AG04450 (cell line): ENCODE results near the gene IL1B. TPM values are rescaled to one million over a fixed set of nuclear protein-coding genes. Genes with fewer than 3 reads are reported as not detected.
"Not testable (repeated sequence)": the region's sequence is repeated elsewhere in the genome, so short reads cannot be mapped to it uniquely, and the experiment has no call there.

ENCODE experiments used
- CTCF ChIA-PET: fragments of 300-600, 350-600 bp; formaldehyde crosslinking; extraction: SDS; loops from one replicate; lab custom pipeline; 2022; ENCODE audit warnings: antibody characterized with exemption, inconsistent platforms; lab: Charles Lee
- POLR2A ChIA-PET: fragments of 350-600 bp; formaldehyde crosslinking; extraction: SDS; loops from one replicate; lab custom pipeline; 2021; ENCODE audit warnings: antibody characterized with exemption, inconsistent platforms; lab: Yijun Ruan, JAX
- DNase-seq: peaks from one replicate; pipeline ENCODE4 v3.0.0-alpha.2; 2011; ENCODE audit warnings: low read depth, low spot score
- H3K27ac ChIP-seq: one replicate; pipeline ENCODE4 v1.5.1; 2012; ENCODE audit warnings: low read depth, low read length, control low read depth
- H3K27me3 ChIP-seq: one replicate; pipeline ENCODE4 v1.6.0; 2012; ENCODE audit warnings: low read length; ENCODE audit not compliant: control insufficient read depth, insufficient read depth
- H3K4me3 ChIP-seq: 2 replicates; pipeline ENCODE4 v1.5.1; 2011; ENCODE audit warnings: mild to moderate bottlenecking, low read depth, low read length, control low read depth
- H3K9me3 ChIP-seq: 2 replicates; pipeline ENCODE4 v1.5.1; 2012; ENCODE audit warnings: low read length; ENCODE audit not compliant: control insufficient read depth, insufficient read depth
- CTCF ChIP-seq: IDR thresholded peaks from 2 replicates; pipeline ENCODE4 v1.5.1; 2011; ENCODE audit warnings: low read depth, low read length, control low read depth, inconsistent platforms
- polyA plus RNA-seq: library from polyadenylated mRNA; depleted of rRNA; stranded (reverse); fragments of >200 nt; gene quantifications from 2 replicates; pipeline ENCODE4 v1.2.3, GENCODE V29; 2011

IL1B gene
- polyA plus RNA-seq, 1 experiment, result 2.3 TPM

- TF ChIP-seq CTCF, result no peak
- Histone ChIP-seq H3K4me3 (no peak overlapping the region), H3K27me3 (no peaks in the 10 kb centered on the region), H3K9me3 (no peaks in the 10 kb centered on the region; the same call in 1 of the 2 replicates), H3K27ac (no peak overlapping the region)
- CTCF ChIA-PET, result interaction anchor here (0.9 kb wide), 1 partner anchor 73 kb away, joined by 3 read pairs; no protein-coding TSS in a partner anchor
- POLR2A ChIA-PET, result no interaction called here
- DNase-seq, result no peak
Observed at GRCh38 chr2:112869258-112869842, 32.8 kb upstream of the IL1B start.

- Histone ChIP-seq H3K27ac (no peak overlapping the region), H3K9me3 (no peaks in the 10 kb centered on the region; the same call in 1 of the 2 replicates), H3K4me3 (no peak overlapping the region), H3K27me3 (no peaks in the 10 kb centered on the region)
- no peak for TF ChIP-seq CTCF
- ChIA-PET POLR2A (no interaction called here), CTCF (no interaction called here)
- no peak for DNase-seq
Observed at GRCh38 chr2:112867701-112868631, 31.4 kb upstream of the IL1B start.

GRCh38 chr2:112866128-112866835 is 29.7 kb upstream of the IL1B start:
- Histone ChIP-seq H3K4me3 (no peak overlapping the region), H3K27me3 (no peaks in the 10 kb centered on the region), H3K27ac (no peak overlapping the region), H3K9me3 (no peaks in the 10 kb centered on the region; the same call in 1 of the 2 replicates)
- ChIA-PET CTCF (no interaction called here), POLR2A (no interaction called here)
- TF ChIP-seq CTCF, result no peak
- DNase-seq, result no peak

- DNase-seq, result no peak
- POLR2A ChIA-PET, result no interaction called here
- Histone ChIP-seq H3K9me3 (no peaks in the 10 kb centered on the region; the same call in 1 of the 2 replicates), H3K27ac (no peak overlapping the region), H3K27me3 (no peaks in the 10 kb centered on the region), H3K4me3 (no peak overlapping the region)
- CTCF ChIA-PET, result no interaction called here
- no peak for TF ChIP-seq CTCF
Observed at GRCh38 chr2:112864072-112864471, 27.5 kb upstream of the IL1B start.

GRCh38 chr2:112859406-112860183 is 23.0 kb upstream of the IL1B start:
- CTCF ChIA-PET, result interaction anchor here (0.7 kb wide), 1 partner anchor 281 kb away, joined by 8 read pairs; no protein-coding TSS in a partner anchor
- H3K27ac ChIP-seq, H3K9me3 ChIP-seq, POLR2A ChIA-PET, H3K27me3 ChIP-seq, H3K4me3 ChIP-seq, DNase-seq: not testable (repeated sequence)
